HepG2 (cell line): ENCODE results near the gene CMTM5. TPM values are rescaled to one million over a fixed set of nuclear protein-coding genes. Genes with fewer than 3 reads are reported as not detected.

Source experiments
- ATAC-seq: fragments of 200-7000 bp; cut with Tn5 transposase; 3 replicates; pipeline ENCODE4 v1.9.1; 2020; ENCODE audit warnings: mild to moderate bottlenecking, moderate library complexity
- Bru-seq: library from RNA; stranded (reverse); fragments of 400-500 nt; gene quantifications from one replicate; lab custom pipeline; 2021; lab: Mats Ljungman, UMichigan
- BruChase-seq, 2 experiments: library from RNA; stranded (reverse); fragments of 400-500 nt; gene quantifications; one replicate each; lab custom pipeline; 2021; lab: Mats Ljungman, UMichigan
- BruUV-seq: library from RNA; stranded (reverse); fragments of 400-500 nt; replicated peaks from 2 replicates; lab custom pipeline; 2021; lab: Mats Ljungman, UMichigan
- CTCF ChIA-PET: fragments of 300-600 bp; formaldehyde crosslinking; extraction: SDS; loops from one replicate; lab custom pipeline; 2021; ENCODE audit warnings: low total read pairs, inconsistent platforms, low intra/inter-chr PET ratio; lab: Yijun Ruan, JAX
- POLR2A ChIA-PET: fragments of 350-600 bp; sonication (Branson Sonifier 250); formaldehyde crosslinking; loops from one replicate; lab custom pipeline; 2020; ENCODE audit warnings: antibody characterized with exemption, inconsistent platforms; lab: Yijun Ruan, JAX
- DNase-seq: peaks from one replicate; pipeline ENCODE4 v3.0.0-alpha.2; 2015; ENCODE audit warnings: low spot score
- FAIRE-seq: peaks from 3 replicates; lab custom pipeline; 2011; peaks lifted over from hg19 to GRCh38; lab: Jason Lieb, UNC
- H2AFZ ChIP-seq: one replicate; pipeline ENCODE4 v1.6.1; 2011; ENCODE audit warnings: low read length, inconsistent platforms
- H3K27ac ChIP-seq: fragments of 300-600 bp; 3 replicates; pipeline ENCODE4 v1.8.0; 2011; ENCODE audit warnings: mixed run types, mild to moderate bottlenecking, mixed read lengths, low read length, inconsistent platforms; ENCODE audit not compliant: insufficient read depth; ENCODE audit errors: extremely low read length
- H3K27me3 ChIP-seq, 2 experiments: fragments of 200-600 bp in 1 of 2; 2 replicates in 1 of 2; 3 replicates in 1 of 2; pipeline versions ENCODE4 v1.6.0 to v1.8.0; 2011; ENCODE audit warnings: low read length in 2 of 2, mild to moderate bottlenecking in 2 of 2, moderate library complexity in 2 of 2, inconsistent platforms in 1 of 2; ENCODE audit not compliant: insufficient read depth in 2 of 2, control insufficient read depth in 1 of 2
- H3K36me3 ChIP-seq, 2 experiments: fragments of 200-600 bp in 1 of 2; replicated peaks in 1 of 2; 2 replicates in 1 of 2; 3 replicates in 1 of 2; pipeline versions ENCODE4 v1.5.1 to v1.8.0; 2011; ENCODE audit warnings: low read length in 2 of 2, inconsistent platforms in 1 of 2; ENCODE audit not compliant: insufficient read depth in 2 of 2, control insufficient read depth in 1 of 2
- H3K4me1 ChIP-seq: 2 replicates; pipeline ENCODE4 v1.5.1; 2012; ENCODE audit warnings: low read length, inconsistent platforms; ENCODE audit not compliant: insufficient read depth
- H3K4me2 ChIP-seq: 2 replicates; pipeline ENCODE4 v1.6.0; 2011; ENCODE audit warnings: low read depth, low read length, inconsistent platforms
- H3K4me3 ChIP-seq, 3 experiments: fragments of 200-600 bp in 1 of 3; sonication (generic), shearing (Covaris generic) in 1 of 3; replicated peaks in 1 of 3; 2 replicates each; pipeline ENCODE4 v1.5.1; 2011 to 2016; ENCODE audit warnings: low read length in 3 of 3, inconsistent platforms in 2 of 3, low read depth in 2 of 3, mild to moderate bottlenecking in 2 of 3, control low read depth in 1 of 3, mixed read lengths in 1 of 3; ENCODE audit not compliant: insufficient read depth in 1 of 3
- H3K79me2 ChIP-seq: one replicate; pipeline ENCODE4 v1.6.1; 2011; ENCODE audit warnings: low read length, inconsistent platforms; ENCODE audit not compliant: insufficient read depth
- H3K9ac ChIP-seq: 2 replicates; pipeline ENCODE4 v1.6.0; 2011; ENCODE audit warnings: mild to moderate bottlenecking, low read depth, low read length, inconsistent platforms; ENCODE audit not compliant: insufficient read depth
- H3K9me3 ChIP-seq: 2 replicates; pipeline ENCODE4 v1.5.1; 2012; ENCODE audit warnings: mild to moderate bottlenecking, low read length
- H4K20me1 ChIP-seq: 2 replicates; pipeline ENCODE4 v1.6.0; 2011; ENCODE audit warnings: inconsistent platforms, mild to moderate bottlenecking, low read length, moderate library complexity; ENCODE audit not compliant: insufficient read depth
- WGBS: methylation state at CpG from one replicate; pipeline ENCODE4 v1.1.6; 2017; ENCODE audit warnings: low lambda C conversion rate; 5-methylcytosine and 5-hydroxymethylcytosine counted together
- in situ Hi-C: cut with HindIII; loops from 2 replicates; pipeline ENCODE4 v1.10.0; 2017; ENCODE audit warnings: low pct_unique_long_range_greater_than_20kb; ENCODE audit not compliant: extremely low pct_ligation_motif_present
- intact Hi-C: fragments of 100-400 bp; cut with micrococcal nuclease; formaldehyde crosslinking; loops from one replicate; pipeline ENCODE4 v1.10.0; 2022; ENCODE audit not compliant: unreplicated experiment
- long read RNA-seq, 2 experiments: library from RNA in 1 of 2; library from polyadenylated mRNA in 1 of 2; stranded (forward) in 1 of 2; unstranded in 1 of 2; transcript quantifications; one replicate each; pipeline ENCODE4 v2.0.0, GENCODE V29; 2019 to 2022
- polyA minus RNA-seq, 3 experiments: library from RNA; depleted of rRNA, polyadenylated mRNA; stranded (reverse); fragments of >200 nt; gene quantifications; 2 replicates each; pipeline ENCODE4 v1.2.3, GENCODE V29; 2011; ENCODE audit warnings: low replicate concordance in 1 of 3
- polyA plus RNA-seq, 8 experiments: library from polyadenylated mRNA; depleted of rRNA in 3 of 8; stranded (reverse) in 7 of 8; unstranded in 1 of 8; fragments of >200 nt; fragmentation: Illumina TruSeq in 4 of 8; extraction: Trizol in 4 of 8; gene quantifications; 2 replicates each; pipeline versions ENCODE4 v1.2.1 to v1.2.3, GENCODE V29; 2011 to 2016; ENCODE audit warnings: low read depth in 4 of 8, missing spikeins in 1 of 8, mixed read lengths in 1 of 8; ENCODE audit not compliant: insufficient read depth in 1 of 8
- total RNA-seq, 5 experiments: library from RNA; depleted of rRNA; stranded (reverse); fragments of >200 nt; fragmentation: Illumina TruSeq; extraction: Trizol; gene quantifications; 2 replicates each; pipeline ENCODE4 v1.2.3, GENCODE V29; 2016; ENCODE audit warnings: low read depth in 1 of 5
- TF ChIP-seq, protein P1 (sequence below): sonication (generic); formaldehyde crosslinking; IDR thresholded peaks from 2 replicates; pipeline ENCODE4 v1.5.0; 2020; ENCODE audit warnings: missing genetic modification reagents, mild to moderate bottlenecking, borderline replicate concordance
- TF ChIP-seq, protein P2 (sequence below): sonication (generic); formaldehyde crosslinking; IDR thresholded peaks from one replicate; pipeline ENCODE4 v1.5.1; 2020; ENCODE audit warnings: mild to moderate bottlenecking, missing genetic modification reagents; ENCODE audit errors: not compliant biosample characterization

The CMTM5 gene, protein sequence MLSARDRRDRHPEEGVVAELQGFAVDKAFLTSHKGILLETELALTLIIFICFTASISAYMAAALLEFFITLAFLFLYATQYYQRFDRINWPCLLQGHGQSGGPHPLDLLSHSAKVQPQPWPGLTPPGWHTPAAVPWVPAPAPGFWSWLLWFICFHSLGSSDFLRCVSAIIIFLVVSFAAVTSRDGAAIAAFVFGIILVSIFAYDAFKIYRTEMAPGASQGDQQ
- total RNA-seq (2016; rRNA removed; fragmentation: Illumina TruSeq; extraction: Trizol) = not detected in 2 replicates
- total RNA-seq (2016; cell fraction: cytosol; rRNA removed; fragmentation: Illumina TruSeq; extraction: Trizol; ENCODE audit: low read depth) = not detected in 2 replicates
- not detected in 2 replicates for total RNA-seq (2016; cell fraction: insoluble cytoplasmic fraction; rRNA removed; fragmentation: Illumina TruSeq; extraction: Trizol)
- total RNA-seq (2016; cell fraction: membrane; rRNA removed; fragmentation: Illumina TruSeq; extraction: Trizol) = not detected in 2 replicates
- not detected in 2 replicates for total RNA-seq (2016; cell fraction: nucleus; rRNA removed; fragmentation: Illumina TruSeq; extraction: Trizol)
- polyA plus RNA-seq (2011; rRNA removed) = not detected in 2 replicates
- polyA plus RNA-seq (2011; cell fraction: cytosol; rRNA removed) = not detected in 2 replicates
- not detected in 2 replicates for polyA plus RNA-seq (2011; cell fraction: nucleus; rRNA removed)
- polyA plus RNA-seq (2012) = not detected in 2 replicates
- not detected in 2 replicates for polyA plus RNA-seq (2016; cell fraction: cytosol; fragmentation: Illumina TruSeq; extraction: Trizol; ENCODE audit: low read depth)
- polyA plus RNA-seq (2016; cell fraction: insoluble cytoplasmic fraction; fragmentation: Illumina TruSeq; extraction: Trizol; ENCODE audit: low read depth) = not detected in 2 replicates
- polyA plus RNA-seq (2016; cell fraction: membrane; fragmentation: Illumina TruSeq; extraction: Trizol; ENCODE audit: low read depth) = not detected in 2 replicates
- polyA plus RNA-seq (2016; cell fraction: nucleus; fragmentation: Illumina TruSeq; extraction: Trizol; ENCODE audit: insufficient read depth, low read depth) = not detected in 2 replicates
- polyA minus RNA-seq (2011; rRNA and poly(A)+ RNA removed; ENCODE audit: low replicate concordance) = not detected in 2 replicates
- not detected in 2 replicates for polyA minus RNA-seq (2011; cell fraction: cytosol; rRNA and poly(A)+ RNA removed)
- polyA minus RNA-seq (2011; cell fraction: nucleus; rRNA and poly(A)+ RNA removed) = not detected in 2 replicates
- Bru-seq, nascent RNA = not detected
- not detected for BruChase-seq, experiment 1, labeled RNA remaining after a 6-hour chase
- BruChase-seq, experiment 2, labeled RNA remaining after a 2-hour chase = not detected
- long read RNA-seq, experiment 1 = 0 reads
- long read RNA-seq, experiment 2 = 0 reads

DNA sequence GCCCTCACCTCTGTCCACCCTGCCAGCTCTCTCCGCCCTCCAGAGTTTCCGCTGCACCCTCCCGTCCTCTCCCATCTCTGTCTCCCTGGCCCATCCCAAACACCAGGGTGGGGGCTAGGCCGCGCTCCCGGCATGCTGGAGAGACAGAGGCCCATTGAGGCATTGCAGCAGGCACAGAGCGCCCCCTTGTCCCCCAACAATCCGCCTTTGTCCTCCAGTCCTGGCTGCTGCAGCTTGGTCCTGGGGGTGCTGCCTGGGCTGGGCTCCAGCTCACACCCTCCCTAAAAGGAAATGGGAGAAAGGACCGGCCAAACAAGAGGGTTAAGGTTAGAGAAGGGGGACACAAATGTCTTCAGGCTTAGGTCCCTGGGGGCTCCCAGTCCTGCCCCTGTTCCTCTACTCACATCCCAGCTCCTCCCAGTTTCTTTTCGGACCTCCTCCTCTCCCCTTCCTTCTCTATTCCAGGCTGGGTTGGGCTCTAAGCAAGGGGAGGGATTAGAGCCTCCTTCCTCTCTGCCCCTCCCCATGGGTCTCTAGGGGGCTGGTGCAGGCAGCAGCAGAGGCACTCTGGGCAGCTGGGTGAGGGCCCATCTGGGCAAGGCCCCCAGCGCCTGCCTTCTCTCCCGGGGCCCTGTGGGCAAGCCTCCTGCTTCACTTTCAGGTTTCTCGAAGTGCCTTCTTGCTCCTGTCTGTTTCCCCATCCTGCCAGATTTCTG lies at the start of gene CMTM5:
CMTM5 (plus strand) TSS at position 565 of the 716 bp plus-strand sequence. CDS start 206 bp downstream, outside the sequence.
- WGBS = 13% methylated on average over 13 of the region's 13 CpGs
- Histone ChIP-seq H3K4me1 (no peaks in the 10 kb centered on the region), H3K79me2 (no peaks in the 10 kb centered on the region), H3K27ac (no peak within 1 kb of the TSS), H3K9ac (no peak within 1 kb of the TSS), H3K9me3 (no peaks in the 10 kb centered on the region), H3K36me3 (no peaks in the 10 kb centered on the region), H3K27me3 (peaks cover 28 to 87% of the 10 kb centered on the region in 2 experiments), H3K4me2 (no peak within 1 kb of the TSS), H2AFZ (no peak within 1 kb of the TSS), H3K4me3 (no peak within 1 kb of the TSS), H4K20me1 (no peaks in the 10 kb centered on the region)
- DNase-seq = no peak
- ATAC-seq = no peak
- intact Hi-C loops = no loop called here
- in situ Hi-C loops = loop anchor here (5.0 kb wide), 2 partner anchors 49 to 114 kb away; no protein-coding TSS in a partner anchor
- ChIA-PET CTCF (interaction anchor here (5.1 to 5.9 kb wide), 2 partner anchors 49 to 111 kb away, joined by 96 to 111 read pairs; no protein-coding TSS in a partner anchor), POLR2A (interaction anchor here (1.2 kb wide), 1 partner anchor 55 kb away, joined by 4 read pairs; no protein-coding TSS in a partner anchor)
- no TSS peak for BruUV-seq
- FAIRE-seq = no peak
- TF ChIP-seq, protein P1, sequence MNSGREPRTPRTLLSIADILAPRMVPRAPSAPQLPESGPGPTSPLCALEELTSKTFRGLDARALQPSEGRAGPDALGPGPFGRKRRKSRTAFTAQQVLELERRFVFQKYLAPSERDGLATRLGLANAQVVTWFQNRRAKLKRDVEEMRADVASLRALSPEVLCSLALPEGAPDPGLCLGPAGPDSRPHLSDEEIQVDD (CRISPR knock-in tag) = 0 out of 2 replicates have a peak, but pooled peaks have one; percentile 37
- TF ChIP-seq, protein P2, sequence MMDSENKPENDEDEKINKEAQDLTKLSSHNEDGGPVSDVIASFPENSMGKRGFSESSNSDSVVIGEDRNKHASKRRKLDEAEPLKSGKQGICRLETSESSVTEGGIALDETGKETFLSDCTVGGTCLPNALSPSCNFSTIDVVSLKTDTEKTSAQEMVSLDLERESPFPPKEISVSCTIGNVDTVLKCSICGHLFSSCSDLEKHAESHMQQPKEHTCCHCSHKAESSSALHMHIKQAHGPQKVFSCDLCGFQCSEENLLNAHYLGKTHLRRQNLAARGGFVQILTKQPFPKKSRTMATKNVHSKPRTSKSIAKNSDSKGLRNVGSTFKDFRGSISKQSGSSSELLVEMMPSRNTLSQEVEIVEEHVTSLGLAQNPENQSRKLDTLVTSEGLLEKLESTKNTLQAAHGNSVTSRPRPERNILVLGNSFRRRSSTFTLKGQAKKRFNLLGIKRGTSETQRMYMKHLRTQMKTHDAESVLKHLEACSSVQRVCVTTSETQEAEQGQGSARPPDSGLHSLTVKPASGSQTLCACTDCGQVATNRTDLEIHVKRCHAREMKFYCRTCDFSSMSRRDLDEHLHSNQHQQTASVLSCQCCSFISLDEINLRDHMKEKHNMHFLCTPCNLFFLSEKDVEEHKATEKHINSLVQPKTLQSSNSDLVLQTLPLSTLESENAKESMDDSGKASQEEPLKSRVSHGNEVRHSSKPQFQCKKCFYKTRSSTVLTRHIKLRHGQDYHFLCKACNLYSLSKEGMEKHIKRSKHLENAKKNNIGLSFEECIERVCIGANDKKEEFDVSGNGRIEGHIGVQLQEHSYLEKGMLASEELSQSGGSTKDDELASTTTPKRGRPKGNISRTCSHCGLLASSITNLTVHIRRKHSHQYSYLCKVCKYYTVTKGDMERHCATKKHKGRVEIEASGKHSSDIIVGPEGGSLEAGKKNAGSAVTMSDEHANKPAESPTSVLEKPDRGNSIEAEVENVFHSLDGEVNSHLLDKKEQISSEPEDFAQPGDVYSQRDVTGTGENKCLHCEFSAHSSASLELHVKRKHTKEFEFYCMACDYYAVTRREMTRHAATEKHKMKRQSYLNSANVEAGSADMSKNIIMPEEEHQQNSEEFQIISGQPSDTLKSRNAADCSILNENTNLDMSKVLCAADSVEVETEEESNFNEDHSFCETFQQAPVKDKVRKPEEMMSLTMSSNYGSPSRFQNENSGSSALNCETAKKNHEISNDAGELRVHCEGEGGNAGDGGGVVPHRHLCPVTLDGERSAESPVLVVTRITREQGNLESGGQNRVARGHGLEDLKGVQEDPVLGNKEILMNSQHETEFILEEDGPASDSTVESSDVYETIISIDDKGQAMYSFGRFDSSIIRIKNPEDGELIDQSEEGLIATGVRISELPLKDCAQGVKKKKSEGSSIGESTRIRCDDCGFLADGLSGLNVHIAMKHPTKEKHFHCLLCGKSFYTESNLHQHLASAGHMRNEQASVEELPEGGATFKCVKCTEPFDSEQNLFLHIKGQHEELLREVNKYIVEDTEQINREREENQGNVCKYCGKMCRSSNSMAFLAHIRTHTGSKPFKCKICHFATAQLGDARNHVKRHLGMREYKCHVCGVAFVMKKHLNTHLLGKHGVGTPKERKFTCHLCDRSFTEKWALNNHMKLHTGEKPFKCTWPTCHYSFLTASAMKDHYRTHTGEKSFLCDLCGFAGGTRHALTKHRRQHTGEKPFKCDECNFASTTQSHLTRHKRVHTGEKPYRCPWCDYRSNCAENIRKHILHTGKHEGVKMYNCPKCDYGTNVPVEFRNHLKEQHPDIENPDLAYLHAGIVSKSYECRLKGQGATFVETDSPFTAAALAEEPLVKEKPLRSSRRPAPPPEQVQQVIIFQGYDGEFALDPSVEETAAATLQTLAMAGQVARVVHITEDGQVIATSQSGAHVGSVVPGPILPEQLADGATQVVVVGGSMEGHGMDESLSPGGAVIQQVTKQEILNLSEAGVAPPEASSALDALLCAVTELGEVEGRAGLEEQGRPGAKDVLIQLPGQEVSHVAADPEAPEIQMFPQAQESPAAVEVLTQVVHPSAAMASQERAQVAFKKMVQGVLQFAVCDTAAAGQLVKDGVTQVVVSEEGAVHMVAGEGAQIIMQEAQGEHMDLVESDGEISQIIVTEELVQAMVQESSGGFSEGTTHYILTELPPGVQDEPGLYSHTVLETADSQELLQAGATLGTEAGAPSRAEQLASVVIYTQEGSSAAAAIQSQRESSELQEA (CRISPR knock-in tag) = peak; percentile 44
